K562 (cell line): Measurements from ENCODE around the gene GLT6D1. TPM values are rescaled to one million over a fixed set of nuclear protein-coding genes. Genes with fewer than 3 reads are reported as not detected.
A peak's percentile ranks its signal among the peaks of the same experiment; 100 is the strongest.

Experiments used
- ATAC-seq: fragments of 200-7000 bp; cut with Tn5 transposase; 3 replicates; pipeline ENCODE4 v1.9.1; 2020; ENCODE audit warnings: moderate library complexity
- BruUV-seq: library from RNA; stranded (reverse); fragments of 400-500 nt; replicated peaks from 2 replicates; lab custom pipeline; 2021; lab: Mats Ljungman, UMichigan
- CTCF ChIA-PET: fragments of 300-600 bp; formaldehyde crosslinking; extraction: SDS; loops from one replicate; lab custom pipeline; 2021; ENCODE audit warnings: low intra/inter-chr PET ratio; lab: Yijun Ruan, JAX
- POLR2A ChIA-PET: fragments of 300-600, 350-650 bp; sonication (Branson Sonifier 250); formaldehyde crosslinking; extraction: SDS; loops from one replicate; lab custom pipeline; 2021; ENCODE audit warnings: antibody characterized with exemption, inconsistent platforms; lab: Yijun Ruan, JAX
- DNase-seq, 4 experiments: peaks; one replicate each; pipeline versions ENCODE4 v3.0.0 to v3.0.0-alpha.2; 2011 to 2018; ENCODE audit warnings: low spot score in 3 of 4, mixed read lengths in 3 of 4; ENCODE audit errors: extremely low read depth in 1 of 4
- FAIRE-seq: peaks from 2 replicates; lab custom pipeline; 2011; peaks lifted over from hg19 to GRCh38; lab: Jason Lieb, UNC
- H2AFZ ChIP-seq: 2 replicates; pipeline ENCODE4 v1.6.0; 2011; ENCODE audit warnings: low read depth, low read length, control low read depth, inconsistent platforms
- H3K27ac ChIP-seq: fragments of 200-600 bp; 3 replicates; pipeline ENCODE4 v1.8.0; 2011; ENCODE audit warnings: low read depth, mild to moderate bottlenecking, control low read depth, inconsistent platforms, low read length, moderate library complexity, mixed read lengths; ENCODE audit errors: extremely low read depth
- H3K27me3 ChIP-seq, 2 experiments: fragments of 300-600 bp in 1 of 2; 2 replicates in 1 of 2; 3 replicates in 1 of 2; pipeline versions ENCODE4 v1.6.0 to v1.8.0; 2011; ENCODE audit warnings: inconsistent platforms in 2 of 2, low read length in 2 of 2, mild to moderate bottlenecking in 1 of 2, mixed read lengths in 1 of 2, moderate library complexity in 1 of 2; ENCODE audit not compliant: control insufficient read depth in 2 of 2, insufficient read depth in 2 of 2
- H3K36me3 ChIP-seq: fragments of 300-600 bp; 3 replicates; pipeline ENCODE4 v1.8.0; 2011; ENCODE audit warnings: mild to moderate bottlenecking, low read length, inconsistent platforms; ENCODE audit not compliant: control insufficient read depth, insufficient read depth
- H3K4me1 ChIP-seq, 2 experiments: fragments of 200-600 bp in 1 of 2; replicated peaks in 1 of 2; 2 replicates in 1 of 2; 3 replicates in 1 of 2; pipeline versions ENCODE4 v1.5.1 to v1.8.0; 2011; ENCODE audit warnings: inconsistent platforms in 2 of 2, low read length in 2 of 2, mild to moderate bottlenecking in 1 of 2, mixed read lengths in 1 of 2, moderate library complexity in 1 of 2; ENCODE audit not compliant: control insufficient read depth in 2 of 2, insufficient read depth in 2 of 2
- H3K4me2 ChIP-seq: 2 replicates; pipeline ENCODE4 v1.6.1; 2011; ENCODE audit warnings: low read length, control low read depth, inconsistent platforms, mixed read lengths; ENCODE audit not compliant: insufficient read depth
- H3K4me3 ChIP-seq: fragments of 200-600 bp; sonication (generic), shearing (Covaris generic); 2 replicates; pipeline ENCODE4 v1.5.1; 2016; ENCODE audit warnings: control low read depth, inconsistent platforms
- H3K79me2 ChIP-seq: fragments of 200-600 bp; 3 replicates; pipeline ENCODE4 v1.8.0; 2011; ENCODE audit warnings: low read length, inconsistent platforms; ENCODE audit not compliant: control insufficient read depth, insufficient read depth
- H3K9ac ChIP-seq, 2 experiments: 2 replicates each; pipeline versions ENCODE4 v1.6.0 to v1.6.1; 2011; ENCODE audit warnings: low read depth in 2 of 2, low read length in 2 of 2, control low read depth in 1 of 2, inconsistent platforms in 1 of 2, mild to moderate bottlenecking in 1 of 2, mixed read lengths in 1 of 2; ENCODE audit not compliant: insufficient read depth in 1 of 2
- H3K9me1 ChIP-seq: one replicate; pipeline ENCODE4 v1.6.0; 2011; ENCODE audit warnings: inconsistent platforms, mild to moderate bottlenecking, low read length, moderate library complexity; ENCODE audit not compliant: control insufficient read depth, insufficient read depth
- H3K9me3 ChIP-seq: replicated peaks from 2 replicates; pipeline ENCODE4 v1.5.1; 2011; ENCODE audit warnings: low read depth, low read length, inconsistent platforms; ENCODE audit not compliant: control insufficient read depth, insufficient read depth
- H4K20me1 ChIP-seq: replicated peaks from 2 replicates; pipeline ENCODE4 v1.6.1; 2011; ENCODE audit warnings: low read length, inconsistent platforms, mixed read lengths; ENCODE audit not compliant: control insufficient read depth, insufficient read depth
- BMI1 ChIP-seq: fragments of 150-350 bp; IDR thresholded peaks from 2 replicates; pipeline ENCODE4 v1.6.1; 2014; ENCODE audit warnings: low read length
- CC2D1A ChIP-seq: fragments of 450-650 bp; IDR thresholded peaks from 2 replicates; pipeline ENCODE4 v1.6.1; 2017; ENCODE audit warnings: mild to moderate bottlenecking
- DIDO1 ChIP-seq: fragments of 450-650 bp; IDR thresholded peaks from 2 replicates; pipeline ENCODE4 v1.6.1; 2016; ENCODE audit warnings: low read depth, missing biosample characterization, missing genetic modification characterization
- HDAC8 ChIP-seq: fragments of 450-650 bp; IDR thresholded peaks from 2 replicates; pipeline ENCODE4 v1.6.1; 2016; ENCODE audit warnings: mild to moderate bottlenecking, missing genetic modification characterization, moderate library complexity, missing compliant biosample characterization
- HSF4 ChIP-seq: fragments of 250-450 bp; sonication (Bioruptor Pico); IDR thresholded peaks from 2 replicates; pipeline ENCODE4 v2.1.2; 2022; ENCODE audit warnings: mild to moderate bottlenecking, moderate library complexity, borderline replicate concordance
- KAT7 ChIP-seq: sonication (generic); formaldehyde crosslinking; IDR thresholded peaks from 2 replicates; pipeline ENCODE4 v1.8.0; 2022; ENCODE audit warnings: missing genetic modification reagents, mild to moderate bottlenecking, borderline replicate concordance
- MEF2A ChIP-seq: IDR thresholded peaks from 2 replicates; pipeline ENCODE4 v1.6.1; 2011; ENCODE audit warnings: low read depth, mild to moderate bottlenecking, low read length, moderate library complexity; ENCODE audit not compliant: control insufficient read depth
- MTA1 ChIP-seq: fragments of 450-650 bp; IDR thresholded peaks from 2 replicates; pipeline ENCODE4 v1.6.1; 2017; ENCODE audit warnings: borderline replicate concordance
- MYBL2 ChIP-seq, 2 experiments: fragments of 450-650 bp in 1 of 2; sonication (generic) in 1 of 2; formaldehyde crosslinking in 1 of 2; IDR thresholded peaks; 2 replicates each; pipeline versions ENCODE4 v1.6.1 to v1.8.1; 2017 to 2022; ENCODE audit warnings: borderline replicate concordance in 1 of 2, inconsistent platforms in 1 of 2, low read depth in 1 of 2, mild to moderate bottlenecking in 1 of 2, missing genetic modification reagents in 1 of 2, moderate library complexity in 1 of 2
- RBM39 ChIP-seq: fragments of 200-400 bp; formaldehyde crosslinking; optimal IDR thresholded peaks from 2 replicates; pipeline ENCODE3; 2018; ENCODE audit warnings: low read depth, low read length
- SREBF2 ChIP-seq: sonication (generic); formaldehyde crosslinking; IDR thresholded peaks from 2 replicates; pipeline ENCODE4 v1.4.0; 2020; ENCODE audit warnings: mild to moderate bottlenecking, missing genetic modification reagents
- TCFL5 ChIP-seq: fragments of 250-450 bp; sonication (Bioruptor Pico); conservative IDR thresholded peaks from 2 replicates; pipeline ENCODE4 v1.6.1; 2021; ENCODE audit warnings: mild to moderate bottlenecking, moderate library complexity, matching md5 sums
- U2AF2 ChIP-seq: fragments of 200-400 bp; formaldehyde crosslinking; optimal IDR thresholded peaks from 2 replicates; pipeline ENCODE3; 2017; ENCODE audit warnings: low read depth, mild to moderate bottlenecking, low read length
- whole genome bisulfite sequencing: fragments of 100-300 bp; shearing (Covaris generic); methylation state at CpG from one replicate; pipeline ENCODE4 v1.1.6; 2016; ENCODE audit warnings: low coverage, mixed read lengths; ENCODE audit not compliant: insufficient coverage; ENCODE audit errors: missing lambda C conversion rate; 5-methylcytosine and 5-hydroxymethylcytosine counted together
- in situ Hi-C: fragments of 300-500 bp; cut with MboI; formaldehyde crosslinking; loops from 4 replicates; pipeline ENCODE4 v1.15.0; 2018; ENCODE audit warnings: inconsistent platforms, mixed read lengths
- intact Hi-C: fragments of 100-400 bp; cut with micrococcal nuclease; formaldehyde crosslinking; loops from 2 replicates; pipeline ENCODE4 v1.14.2; 2022
- polyA plus RNA-seq, 8 experiments: library from polyadenylated mRNA; depleted of rRNA in 4 of 8; stranded (reverse) in 5 of 8; unstranded in 3 of 8; fragments of >200 nt; fragmentation: Nextera tagmentation in 2 of 8; fragmentation: Illumina TruSeq in 1 of 8; extraction: Ambion mirVana in 2 of 8; extraction: Trizol in 1 of 8; gene quantifications; 2 replicates each; pipeline versions ENCODE4 v1.2.1 to v1.2.3, GENCODE V29; 2011 to 2014; ENCODE audit warnings: inconsistent platforms in 1 of 8, missing spikeins in 1 of 8
- total RNA-seq, 7 experiments: library from RNA; depleted of rRNA in 6 of 7; stranded (reverse); fragments of >200 nt in 6 of 7; fragmentation: Illumina TruSeq in 2 of 7; extraction: Trizol in 2 of 7; gene quantifications; 2 replicates each; pipeline versions ENCODE4 v1.2.1 to v1.2.3, GENCODE V29; 2011 to 2021; ENCODE audit warnings: low replicate concordance in 1 of 7
- TF ChIP-seq, protein P1 (sequence below), 2 experiments: fragments of 150-350 bp in 1 of 2; IDR thresholded peaks; 2 replicates each; pipeline ENCODE4 v1.6.1; 2012 to 2016; ENCODE audit warnings: low read depth in 2 of 2, low read length in 2 of 2, mild to moderate bottlenecking in 1 of 2, moderate library complexity in 1 of 2

GLT6D1 gene
- total and polyA plus RNA-seq, 9 of the 15 experiments (the other 6 are each of a cell fraction or from before 2014, with no cell fraction given) = not detected

DNA sequence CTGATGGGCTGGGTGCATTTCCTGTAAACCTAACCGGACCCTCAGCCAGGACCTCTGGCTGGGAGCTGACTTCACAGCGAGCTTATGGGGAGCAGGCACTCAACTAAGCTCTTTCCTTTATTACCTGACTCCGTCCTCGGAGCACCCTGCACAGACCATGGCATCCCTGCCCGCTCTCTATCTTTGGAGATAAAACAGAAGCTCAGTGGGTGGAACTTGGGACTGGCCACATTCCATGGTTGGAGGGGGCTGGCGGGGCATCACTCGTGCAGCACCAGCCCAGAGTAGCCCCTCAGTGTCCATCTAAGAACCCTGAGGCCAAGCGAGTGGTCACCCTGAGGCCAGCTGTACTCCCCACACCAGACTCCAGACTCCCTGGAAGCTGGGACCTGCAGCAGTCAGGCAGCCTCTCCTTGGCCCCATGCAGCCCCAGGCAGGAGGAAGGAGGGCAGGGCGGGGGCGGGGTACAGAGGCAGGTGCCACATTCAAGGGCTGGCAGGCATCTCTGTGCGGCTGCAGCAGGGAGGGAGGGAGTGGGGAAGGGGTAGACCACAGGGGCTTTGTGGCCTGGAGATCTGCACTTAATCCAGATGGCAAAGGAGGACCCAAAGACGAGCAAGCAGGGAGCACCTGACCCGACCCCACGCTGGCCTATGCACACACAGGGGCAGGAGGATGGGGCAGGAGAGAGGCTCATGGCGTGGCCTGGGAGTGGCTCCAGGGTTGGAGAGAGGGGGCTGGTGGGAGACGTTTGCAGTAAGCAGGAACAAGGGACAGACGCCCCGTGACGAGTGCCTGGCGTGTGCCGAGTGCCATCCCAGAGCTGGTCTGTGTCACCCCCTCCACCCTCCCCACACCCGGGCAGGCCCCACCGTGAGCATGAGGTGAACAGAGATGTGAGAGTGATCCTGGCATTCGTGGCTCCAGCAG, 26.1 kb downstream of the GLT6D1 start:
- ChIA-PET CTCF (no interaction called here), POLR2A (no interaction called here)
- Histone ChIP-seq H3K4me1 (peaks cover 0 to 26% of the 10 kb centered on the region in 2 experiments; a peak in 2 of 5 replicates), H3K4me2 (no peak overlapping the region), H3K9me1 (no peaks in the 10 kb centered on the region), H4K20me1 (peaks cover 9% of the 10 kb centered on the region), H3K27ac (no peak overlapping the region), H3K36me3 (no peaks in the 10 kb centered on the region), H3K27me3 (peaks cover 11 to 54% of the 10 kb centered on the region in 2 experiments; a peak in 3 of 5 replicates), H3K9me3 (no peaks in the 10 kb centered on the region), H3K4me3 (no peak overlapping the region), H2AFZ (no peak overlapping the region), H3K9ac (no peak overlapping the region), H3K79me2 (no peaks in the 10 kb centered on the region)
- 2% methylated on average over 19 of the region's 24 CpGs for WGBS
- ATAC-seq = no peak
- peak in 2 of 4 experiments; percentile 4 to 6 for DNase-seq
- FAIRE-seq = no peak
- intact Hi-C loops (no loop called here), in situ Hi-C loops (no loop called here)
- no peak for TF ChIP-seq CC2D1A
- TF ChIP-seq, protein P1, sequence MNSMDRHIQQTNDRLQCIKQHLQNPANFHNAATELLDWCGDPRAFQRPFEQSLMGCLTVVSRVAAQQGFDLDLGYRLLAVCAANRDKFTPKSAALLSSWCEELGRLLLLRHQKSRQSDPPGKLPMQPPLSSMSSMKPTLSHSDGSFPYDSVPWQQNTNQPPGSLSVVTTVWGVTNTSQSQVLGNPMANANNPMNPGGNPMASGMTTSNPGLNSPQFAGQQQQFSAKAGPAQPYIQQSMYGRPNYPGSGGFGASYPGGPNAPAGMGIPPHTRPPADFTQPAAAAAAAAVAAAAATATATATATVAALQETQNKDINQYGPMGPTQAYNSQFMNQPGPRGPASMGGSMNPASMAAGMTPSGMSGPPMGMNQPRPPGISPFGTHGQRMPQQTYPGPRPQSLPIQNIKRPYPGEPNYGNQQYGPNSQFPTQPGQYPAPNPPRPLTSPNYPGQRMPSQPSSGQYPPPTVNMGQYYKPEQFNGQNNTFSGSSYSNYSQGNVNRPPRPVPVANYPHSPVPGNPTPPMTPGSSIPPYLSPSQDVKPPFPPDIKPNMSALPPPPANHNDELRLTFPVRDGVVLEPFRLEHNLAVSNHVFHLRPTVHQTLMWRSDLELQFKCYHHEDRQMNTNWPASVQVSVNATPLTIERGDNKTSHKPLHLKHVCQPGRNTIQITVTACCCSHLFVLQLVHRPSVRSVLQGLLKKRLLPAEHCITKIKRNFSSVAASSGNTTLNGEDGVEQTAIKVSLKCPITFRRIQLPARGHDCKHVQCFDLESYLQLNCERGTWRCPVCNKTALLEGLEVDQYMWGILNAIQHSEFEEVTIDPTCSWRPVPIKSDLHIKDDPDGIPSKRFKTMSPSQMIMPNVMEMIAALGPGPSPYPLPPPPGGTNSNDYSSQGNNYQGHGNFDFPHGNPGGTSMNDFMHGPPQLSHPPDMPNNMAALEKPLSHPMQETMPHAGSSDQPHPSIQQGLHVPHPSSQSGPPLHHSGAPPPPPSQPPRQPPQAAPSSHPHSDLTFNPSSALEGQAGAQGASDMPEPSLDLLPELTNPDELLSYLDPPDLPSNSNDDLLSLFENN (IDR thresholded peaks at IDR 0.05; ENCODE audit: low read depth in 2 of 2, low read length in 2 of 2) = no peak
- no peak for TF ChIP-seq BMI1
- TF ChIP-seq TCFL5 (CRISPR knock-in tag) = no peak
- no peak for TF ChIP-seq U2AF2
- TF ChIP-seq SREBF2 (CRISPR knock-in tag) = no peak
- no peak for TF ChIP-seq KAT7 (CRISPR knock-in tag)
- TF ChIP-seq MYBL2 (IDR thresholded peaks at IDR 0.05; ENCODE audit: low read depth) = no peak
- TF ChIP-seq MYBL2 (CRISPR knock-in tag; IDR thresholded peaks at IDR 0.05; ENCODE audit: borderline replicate concordance) = no peak
- TF ChIP-seq HDAC8 (tag) = no peak
- no peak for TF ChIP-seq MTA1
- TF ChIP-seq MEF2A = no peak
- TF ChIP-seq HSF4 (CRISPR knock-in tag) = no peak
- TF ChIP-seq RBM39 = no peak
- TF ChIP-seq DIDO1 (tag) = no peak
- no TSS peak for BruUV-seq
